GM12865 (cell line): Measurements from ENCODE around the gene PLK5.
"Not testable (repeated sequence)": the region's sequence is repeated elsewhere in the genome, so short reads cannot be mapped to it uniquely, and the experiment has no call there.

Experiments
- DNase-seq: peaks from one replicate; pipeline ENCODE4 v3.0.0; 2010; ENCODE audit warnings: low read depth
- H3K4me3 ChIP-seq: 2 replicates; pipeline ENCODE4 v1.5.1; 2011; ENCODE audit warnings: mild to moderate bottlenecking, low read depth, low read length, control low read depth
- TF ChIP-seq, protein P1 (sequence below): IDR thresholded peaks from 2 replicates; pipeline ENCODE4 v1.5.1; 2011; ENCODE audit warnings: low read length, control low read depth, low read depth, inconsistent platforms; ENCODE audit not compliant: insufficient read depth; ENCODE audit errors: missing control alignments

PLK5 gene

DNA sequence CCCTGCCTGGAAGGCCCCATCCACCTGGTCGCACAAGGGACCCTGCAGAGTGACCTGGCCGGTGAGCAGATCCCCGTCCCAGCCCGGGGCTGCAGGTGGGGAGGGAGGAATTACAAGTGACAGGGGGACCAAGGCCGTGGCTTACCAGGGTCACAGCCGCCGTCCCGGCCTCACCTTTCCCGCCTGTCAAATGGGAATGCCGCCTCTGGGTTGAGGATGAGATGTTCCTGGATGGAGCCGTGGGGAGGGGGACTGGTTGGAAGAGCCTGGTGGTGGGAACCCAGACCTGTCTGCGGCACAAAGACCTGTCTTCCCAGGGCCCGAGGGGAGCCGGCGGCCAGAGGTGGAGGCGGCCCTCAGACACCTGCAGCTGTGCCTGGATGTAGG, 5.5 kb downstream of the PLK5 start:
- no peak for DNase-seq
- TF ChIP-seq, protein P1, sequence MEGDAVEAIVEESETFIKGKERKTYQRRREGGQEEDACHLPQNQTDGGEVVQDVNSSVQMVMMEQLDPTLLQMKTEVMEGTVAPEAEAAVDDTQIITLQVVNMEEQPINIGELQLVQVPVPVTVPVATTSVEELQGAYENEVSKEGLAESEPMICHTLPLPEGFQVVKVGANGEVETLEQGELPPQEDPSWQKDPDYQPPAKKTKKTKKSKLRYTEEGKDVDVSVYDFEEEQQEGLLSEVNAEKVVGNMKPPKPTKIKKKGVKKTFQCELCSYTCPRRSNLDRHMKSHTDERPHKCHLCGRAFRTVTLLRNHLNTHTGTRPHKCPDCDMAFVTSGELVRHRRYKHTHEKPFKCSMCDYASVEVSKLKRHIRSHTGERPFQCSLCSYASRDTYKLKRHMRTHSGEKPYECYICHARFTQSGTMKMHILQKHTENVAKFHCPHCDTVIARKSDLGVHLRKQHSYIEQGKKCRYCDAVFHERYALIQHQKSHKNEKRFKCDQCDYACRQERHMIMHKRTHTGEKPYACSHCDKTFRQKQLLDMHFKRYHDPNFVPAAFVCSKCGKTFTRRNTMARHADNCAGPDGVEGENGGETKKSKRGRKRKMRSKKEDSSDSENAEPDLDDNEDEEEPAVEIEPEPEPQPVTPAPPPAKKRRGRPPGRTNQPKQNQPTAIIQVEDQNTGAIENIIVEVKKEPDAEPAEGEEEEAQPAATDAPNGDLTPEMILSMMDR, result no peak
- H3K4me3 ChIP-seq, result no peak overlapping the region

DNA sequence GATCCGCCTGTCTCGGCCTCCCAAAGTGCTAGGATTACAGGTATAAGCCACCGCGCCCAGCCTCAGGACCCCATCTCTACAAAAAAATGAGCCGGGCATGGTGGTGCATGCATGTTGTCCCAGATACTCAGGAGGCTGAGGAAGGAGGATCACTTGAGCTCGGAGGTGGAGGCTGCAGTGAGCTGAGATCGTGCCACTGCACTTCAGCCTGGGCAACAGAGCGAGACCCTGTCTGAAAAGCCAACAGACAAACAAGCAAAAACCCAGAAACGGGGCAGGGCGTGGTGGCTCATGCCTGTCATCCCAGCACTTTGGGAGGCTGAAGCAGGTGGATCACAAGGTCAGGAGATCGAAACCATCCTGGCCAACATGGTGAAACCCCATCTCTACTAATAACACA, 7.0 kb downstream of the PLK5 start:
- DNase-seq, H3K4me3 ChIP-seq: not testable (repeated sequence)

DNA sequence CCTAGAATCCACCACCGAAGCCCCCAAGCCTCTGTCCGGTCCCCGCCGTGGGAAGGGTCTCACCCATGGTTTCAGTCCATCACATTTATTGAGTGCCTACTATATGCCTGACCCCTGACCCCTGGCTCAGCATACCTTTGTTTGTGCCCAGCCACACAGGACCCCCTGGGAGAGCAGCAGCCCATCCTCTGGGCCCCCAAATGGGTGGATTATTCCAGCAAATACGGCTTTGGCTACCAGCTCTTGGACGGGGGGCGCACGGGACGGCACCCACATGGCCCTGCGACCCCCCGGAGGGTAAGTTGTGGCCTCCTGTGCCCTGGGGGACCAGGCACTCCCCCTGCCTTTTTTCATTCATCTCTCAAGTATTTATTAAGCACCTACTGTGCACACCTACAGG, 7.7 kb downstream of the PLK5 start:
- H3K4me3 ChIP-seq, result no peak overlapping the region
- no peak for DNase-seq
- TF ChIP-seq, protein P1, result no peak

DNA sequence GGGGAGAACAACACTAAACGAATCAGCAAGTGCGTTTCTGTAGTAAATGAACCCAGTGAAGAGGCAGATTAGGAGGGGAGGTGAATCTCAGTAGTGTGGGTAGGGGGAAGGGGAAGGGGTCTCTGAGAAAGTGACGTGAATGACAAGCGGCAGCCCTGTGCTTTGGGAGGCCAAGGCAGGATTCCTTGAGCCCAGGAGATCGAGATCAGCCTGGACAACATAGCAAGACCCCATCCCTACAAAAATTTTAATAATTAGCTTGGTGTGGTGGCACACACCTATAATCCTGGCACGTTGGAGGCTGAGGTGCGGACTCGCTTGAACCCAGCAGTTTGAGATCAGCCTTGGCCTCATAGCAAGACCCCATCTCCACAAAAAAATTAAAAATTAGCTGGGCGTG, 8.1 kb downstream of the PLK5 start:
- TF ChIP-seq, protein P1, result no peak
- DNase-seq, result no peak
- H3K4me3 ChIP-seq, result no peak overlapping the region

DNA sequence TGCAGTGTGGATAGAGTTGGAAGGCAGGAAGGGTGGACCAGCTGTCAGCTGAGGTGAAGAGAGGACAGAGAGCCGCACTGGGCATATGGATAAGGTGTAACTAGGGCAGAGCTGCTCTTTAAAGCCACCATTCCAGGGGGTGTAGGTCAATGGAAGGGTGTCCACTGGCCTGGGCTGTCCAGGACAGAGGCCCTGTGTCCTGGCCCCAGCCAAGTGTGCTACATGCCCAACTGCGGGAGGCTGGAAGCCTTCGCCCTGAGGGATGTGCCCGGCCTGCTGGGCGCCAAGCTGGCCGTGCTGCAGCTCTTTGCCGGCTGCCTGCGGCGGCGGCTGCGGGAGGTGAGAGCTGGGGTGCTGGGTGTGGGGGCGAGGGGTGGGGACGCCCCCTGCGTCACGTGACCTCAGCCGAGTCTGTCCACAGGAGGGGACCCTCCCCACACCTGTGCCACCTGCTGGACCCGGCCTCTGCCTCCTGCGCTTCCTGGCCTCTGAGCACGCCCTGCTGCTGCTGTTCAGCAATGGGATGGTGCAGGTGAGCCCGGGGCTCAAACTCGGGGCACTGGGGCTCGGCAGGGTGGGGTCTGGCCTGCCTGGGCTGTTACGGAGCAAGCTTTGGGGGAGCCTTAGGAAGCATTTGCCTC, 9.8 kb downstream of the PLK5 start:
- no peak overlapping the region for H3K4me3 ChIP-seq
- TF ChIP-seq, protein P1, result no peak
- no peak for DNase-seq

DNA sequence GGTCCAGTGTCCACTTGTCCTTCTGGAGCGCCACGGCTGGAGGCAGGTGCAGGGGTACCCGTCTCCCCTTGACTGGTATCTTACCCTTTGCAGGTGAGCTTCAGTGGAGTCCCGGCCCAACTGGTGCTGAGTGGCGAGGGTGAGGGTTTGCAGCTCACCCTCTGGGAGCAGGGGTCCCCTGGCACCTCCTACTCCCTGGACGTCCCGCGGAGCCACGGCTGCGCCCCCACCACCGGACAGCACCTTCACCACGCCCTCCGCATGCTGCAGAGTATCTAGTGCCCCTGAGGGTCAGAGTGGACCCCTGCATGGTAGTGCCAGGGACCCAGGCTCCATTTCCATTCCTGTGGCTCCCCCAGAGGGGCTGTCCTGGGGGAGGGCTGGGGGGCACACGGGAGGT, 11.1 kb downstream of the PLK5 start:
- no peak for DNase-seq
- TF ChIP-seq, protein P1, result no peak
- H3K4me3 ChIP-seq, result no peak overlapping the region

DNA sequence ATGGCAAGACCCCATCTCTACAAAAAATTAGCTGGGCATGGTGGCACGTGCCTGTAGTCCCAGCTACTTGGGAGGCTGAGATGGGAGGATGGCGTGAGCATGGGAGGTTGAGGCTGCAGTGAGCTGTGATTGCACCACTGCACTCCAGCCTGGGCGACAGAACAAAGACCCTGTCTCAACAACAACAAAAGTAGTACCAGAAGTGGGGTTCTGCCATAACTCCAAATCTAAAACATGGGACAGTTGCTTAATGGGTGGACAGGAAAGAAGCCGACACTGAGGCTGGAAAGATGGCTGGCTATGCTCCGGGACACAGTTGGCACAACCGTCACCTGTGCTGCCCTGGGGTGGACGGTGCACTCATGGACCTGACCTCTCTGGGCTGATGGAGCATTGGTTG, 11.8 kb downstream of the PLK5 start:
- DNase-seq, H3K4me3 ChIP-seq: not testable (repeated sequence)

DNA sequence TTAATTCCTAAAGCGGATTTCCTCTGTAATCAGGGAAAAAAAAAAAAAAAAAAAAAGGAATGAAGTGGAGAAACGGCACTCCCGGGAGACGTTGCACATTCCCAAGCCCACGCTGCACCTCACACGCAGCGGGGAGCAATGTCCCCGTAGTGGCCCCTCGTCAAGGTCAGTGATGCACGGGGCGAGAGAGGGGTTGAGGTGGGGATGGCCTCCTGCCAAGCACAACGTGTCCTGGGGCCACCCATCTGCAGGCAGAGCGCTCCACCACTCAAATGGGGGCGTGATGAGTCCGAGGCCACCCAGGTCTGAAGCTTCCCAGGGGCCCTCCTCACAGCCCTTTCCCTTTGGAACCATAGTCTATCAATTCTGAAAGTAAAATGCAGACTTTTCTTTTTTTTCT, 15.1 kb downstream of the PLK5 start:
- no peak overlapping the region for H3K4me3 ChIP-seq
- TF ChIP-seq, protein P1, result no peak
- no peak for DNase-seq

DNA sequence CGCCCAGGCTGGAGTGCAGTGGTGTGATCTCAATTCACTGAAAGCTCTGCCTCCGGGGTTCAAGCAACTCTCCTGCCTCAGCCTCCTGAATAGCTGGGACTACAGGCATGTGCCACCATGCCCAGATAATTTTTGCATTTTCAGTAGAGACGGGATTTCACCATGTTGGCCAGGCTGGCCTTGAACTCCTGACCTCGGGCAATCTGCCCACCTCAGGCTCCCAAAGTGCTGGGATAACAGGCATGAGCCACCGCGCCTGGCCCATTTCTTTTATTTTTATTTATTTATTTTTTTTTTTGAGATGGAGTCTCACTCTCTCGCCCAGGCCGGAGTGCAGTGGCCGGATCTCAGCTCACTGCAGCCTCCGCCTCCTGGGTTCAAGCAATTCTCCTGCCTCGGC, 15.9 kb downstream of the PLK5 start:
- not testable (repeated sequence) for DNase-seq, H3K4me3 ChIP-seq
